Measurements from ENCODE around the gene EFNB2.

Gene EFNB2

GRCh38 chr13:106530980-106531481, 4.4 kb downstream of the EFNB2 start:
- no peak for TF ChIP-seq CTCF (IDR thresholded peaks at IDR 0.05; ENCODE audit: low read depth, low read length)
- in situ Hi-C loops (cut with HindIII; ENCODE audit: low sequenced_read_pairs) = no loop called here
- H3K4me3 ChIP-seq (ENCODE audit: low read depth, low read length) = peak overlapping the region; percentile 87
- DNase-seq (ENCODE audit: low read depth, low spot score) = peak; percentile 31

GRCh38 chr13:106530171-106530851, 5.2 kb downstream of the EFNB2 start:
- peak overlapping the region; percentile 87 for H3K4me3 ChIP-seq (ENCODE audit: low read depth, low read length)
- no peak for TF ChIP-seq CTCF (IDR thresholded peaks at IDR 0.05; ENCODE audit: low read depth, low read length)
- in situ Hi-C loops (cut with HindIII; ENCODE audit: low sequenced_read_pairs) = no loop called here
- DNase-seq (ENCODE audit: low read depth, low spot score) = no peak

GRCh38 chr13:106529415-106530170, 5.9 kb downstream of the EFNB2 start:
- H3K4me3 ChIP-seq (ENCODE audit: low read depth, low read length) = no peak overlapping the region
- TF ChIP-seq CTCF (IDR thresholded peaks at IDR 0.05; ENCODE audit: low read depth, low read length) = no peak
- in situ Hi-C loops (cut with HindIII; ENCODE audit: low sequenced_read_pairs) = no loop called here
- DNase-seq (ENCODE audit: low read depth, low spot score) = no peak

GRCh38 chr13:106528718-106529414, 6.6 kb downstream of the EFNB2 start:
- TF ChIP-seq CTCF (IDR thresholded peaks at IDR 0.05; ENCODE audit: low read depth, low read length) = no peak

GRCh38 chr13:106527826-106528225, 7.6 kb downstream of the EFNB2 start:
- no peak for TF ChIP-seq CTCF (IDR thresholded peaks at IDR 0.05; ENCODE audit: low read depth, low read length)
- no peak for DNase-seq (ENCODE audit: low read depth, low spot score)
- in situ Hi-C loops (cut with HindIII; ENCODE audit: low sequenced_read_pairs) = no loop called here
- H3K4me3 ChIP-seq (ENCODE audit: low read depth, low read length) = no peak overlapping the region

More at GRCh38 chr13:106528718-106529414, 6.6 kb downstream of the EFNB2 start:
- in situ Hi-C loops (cut with HindIII; ENCODE audit: low sequenced_read_pairs) = no loop called here
- DNase-seq (ENCODE audit: low read depth, low spot score) = no peak
- no peak overlapping the region for H3K4me3 ChIP-seq (ENCODE audit: low read depth, low read length)

GRCh38 chr13:106527445-106527801, 8.0 kb downstream of the EFNB2 start:
- no peak overlapping the region for H3K4me3 ChIP-seq (ENCODE audit: low read depth, low read length)
- TF ChIP-seq CTCF (IDR thresholded peaks at IDR 0.05; ENCODE audit: low read depth, low read length) = no peak
- DNase-seq (ENCODE audit: low read depth, low spot score) = no peak
- in situ Hi-C loops (cut with HindIII; ENCODE audit: low sequenced_read_pairs) = no loop called here

Measured in astrocyte of the spinal cord (primary cell).